Fibroblast of skin of left biceps (primary cell): ENCODE results near the gene LSS.
"Not testable (repeated sequence)": the region's sequence is repeated elsewhere in the genome, so short reads cannot be mapped to it uniquely, and the experiment has no call there.

Source experiments
- DNase-seq, 2 experiments: peaks; one replicate each; pipeline ENCODE4 v3.0.0-alpha.2; 2013; ENCODE audit warnings: low read depth in 2 of 2

LSS gene

GRCh38 chr21:46245213-46245915 lies 16.8 kb upstream of the LSS start:
- DNase-seq, result no peak

GRCh38 chr21:46244602-46245001 lies 16.0 kb upstream of the LSS start:
- DNase-seq, result no peak

- DNase-seq, result no peak
These were observed 15.4 kb upstream of the LSS start for GRCh38 chr21:46243960-46244361.

GRCh38 chr21:46243325-46243724 lies 14.8 kb upstream of the LSS start:
- no peak for DNase-seq

- DNase-seq, result not testable (repeated sequence)
These were observed 13.0 kb upstream of the LSS start for GRCh38 chr21:46241577-46241976.

- DNase-seq, result no peak
These were observed 11.3 kb upstream of the LSS start for GRCh38 chr21:46239817-46240325.

GRCh38 chr21:46237474-46237873 lies 8.9 kb upstream of the LSS start:
- no peak for DNase-seq

GRCh38 chr21:46234436-46234950 lies 5.9 kb upstream of the LSS start:
- DNase-seq, result no peak

GRCh38 chr21:46229923-46230260 lies 1.3 kb upstream of the LSS start:
- no peak for DNase-seq

GRCh38 chr21:46229133-46229922 lies 754 bp upstream of the LSS start:
- no peak for DNase-seq

- no peak for DNase-seq
These were observed 696 bp downstream of the LSS start for GRCh38 chr21:46227811-46228344.

- DNase-seq, result no peak
These were observed 1.5 kb downstream of the LSS start for GRCh38 chr21:46226920-46227599.

- no peak for DNase-seq
These were observed 2.4 kb downstream of the LSS start for GRCh38 chr21:46226146-46226545.

GRCh38 chr21:46223661-46224060 lies 4.9 kb downstream of the LSS start:
- not testable (repeated sequence) for DNase-seq

GRCh38 chr21:46223217-46223616 lies 5.4 kb downstream of the LSS start:
- DNase-seq, result no peak

GRCh38 chr21:46222436-46223116 lies 6.0 kb downstream of the LSS start:
- no peak for DNase-seq

GRCh38 chr21:46221664-46222435 lies 6.7 kb downstream of the LSS start:
- no peak for DNase-seq

- no peak for DNase-seq
These were observed 7.7 kb downstream of the LSS start for GRCh38 chr21:46220847-46221246.

- no peak for DNase-seq
These were observed 8.2 kb downstream of the LSS start for GRCh38 chr21:46220275-46220810.

- DNase-seq, result no peak
These were observed 8.9 kb downstream of the LSS start for GRCh38 chr21:46219591-46220239.
